ENCODE data around the gene VAV2. TPM values are rescaled to one million over a fixed set of nuclear protein-coding genes. Genes with fewer than 3 reads are reported as not detected.

Gene VAV2
- total RNA-seq, 4 donors from 2014 or later, result 15.0 to 25.7 (median 20.5) TPM

GRCh38 chr9:133730994-133731715 is 261.0 kb downstream of the VAV2 start:
- Histone ChIP-seq H3K4me1 (no peaks in the 10 kb centered on the region), H3K27me3 (no peaks in the 10 kb centered on the region), H3K36me3 (no peaks in the 10 kb centered on the region), H3K9me3 (no peaks in the 10 kb centered on the region), H3K4me3 (replicated peaks in 1 of 3) (no peak overlapping the region), H3K27ac (no peak overlapping the region)
- DNase-seq, result no peak
- intact Hi-C loops (cut with DNase I), result no loop called here
- 90 to 93% methylated on average over 27 of the region's 27 CpGs for WGBS, 2 donors
- TF ChIP-seq, protein P1, sequence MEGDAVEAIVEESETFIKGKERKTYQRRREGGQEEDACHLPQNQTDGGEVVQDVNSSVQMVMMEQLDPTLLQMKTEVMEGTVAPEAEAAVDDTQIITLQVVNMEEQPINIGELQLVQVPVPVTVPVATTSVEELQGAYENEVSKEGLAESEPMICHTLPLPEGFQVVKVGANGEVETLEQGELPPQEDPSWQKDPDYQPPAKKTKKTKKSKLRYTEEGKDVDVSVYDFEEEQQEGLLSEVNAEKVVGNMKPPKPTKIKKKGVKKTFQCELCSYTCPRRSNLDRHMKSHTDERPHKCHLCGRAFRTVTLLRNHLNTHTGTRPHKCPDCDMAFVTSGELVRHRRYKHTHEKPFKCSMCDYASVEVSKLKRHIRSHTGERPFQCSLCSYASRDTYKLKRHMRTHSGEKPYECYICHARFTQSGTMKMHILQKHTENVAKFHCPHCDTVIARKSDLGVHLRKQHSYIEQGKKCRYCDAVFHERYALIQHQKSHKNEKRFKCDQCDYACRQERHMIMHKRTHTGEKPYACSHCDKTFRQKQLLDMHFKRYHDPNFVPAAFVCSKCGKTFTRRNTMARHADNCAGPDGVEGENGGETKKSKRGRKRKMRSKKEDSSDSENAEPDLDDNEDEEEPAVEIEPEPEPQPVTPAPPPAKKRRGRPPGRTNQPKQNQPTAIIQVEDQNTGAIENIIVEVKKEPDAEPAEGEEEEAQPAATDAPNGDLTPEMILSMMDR (IDR thresholded peaks at IDR 0.05), result no peak
- TF ChIP-seq POLR2A (IDR thresholded peaks at IDR 0.05), result no peak

- Histone ChIP-seq H3K27ac (no peak overlapping the region), H3K9me3 (no peaks in the 10 kb centered on the region), H3K36me3 (no peaks in the 10 kb centered on the region), H3K4me3 (replicated peaks in 1 of 3) (no peak overlapping the region), H3K27me3 (no peaks in the 10 kb centered on the region), H3K4me1 (no peaks in the 10 kb centered on the region)
- no peak for DNase-seq
- WGBS, 2 donors, result 82 to 89% methylated on average over 9 to 16 of the region's 19 CpGs
- TF ChIP-seq POLR2A (IDR thresholded peaks at IDR 0.05), result no peak
- TF ChIP-seq, protein P1 (IDR thresholded peaks at IDR 0.05), result no peak
- intact Hi-C loops (cut with DNase I), result loop anchor here (10.0 kb wide), 1 partner anchor 145 kb away; no protein-coding TSS in a partner anchor
Observed at GRCh38 chr9:133729617-133730281, 262.4 kb downstream of the VAV2 start.

GRCh38 chr9:133728856-133729616 is 263.1 kb downstream of the VAV2 start:
- DNase-seq, result no peak

GRCh38 chr9:133727876-133728441 is 264.2 kb downstream of the VAV2 start:
- H3K9me3 ChIP-seq, result no peaks in the 10 kb centered on the region
- intact Hi-C loops (cut with DNase I), result loop anchor here (10.0 kb wide), 1 partner anchor 143 kb away; no protein-coding TSS in a partner anchor
- DNase-seq, result no peak

More at GRCh38 chr9:133728856-133729616, 263.1 kb downstream of the VAV2 start:
- Histone ChIP-seq H3K9me3 (no peaks in the 10 kb centered on the region), H3K4me1 (no peaks in the 10 kb centered on the region), H3K36me3 (no peaks in the 10 kb centered on the region), H3K4me3 (replicated peaks in 1 of 3) (no peak overlapping the region), H3K27ac (no peak overlapping the region), H3K27me3 (no peaks in the 10 kb centered on the region)
- 80 to 82% methylated on average over 9 to 10 of the region's 10 CpGs for WGBS, 2 donors
- TF ChIP-seq POLR2A (IDR thresholded peaks at IDR 0.05), result no peak
- TF ChIP-seq, protein P1 (IDR thresholded peaks at IDR 0.05), result no peak
- intact Hi-C loops (cut with DNase I), result loop anchor here (10.0 kb wide), 1 partner anchor 144 kb away; no protein-coding TSS in a partner anchor

More at GRCh38 chr9:133727876-133728441, 264.2 kb downstream of the VAV2 start:
- Histone ChIP-seq H3K36me3 (no peaks in the 10 kb centered on the region), H3K27me3 (no peaks in the 10 kb centered on the region), H3K4me3 (replicated peaks in 1 of 3) (no peak overlapping the region), H3K4me1 (no peaks in the 10 kb centered on the region), H3K27ac (no peak overlapping the region)
- 85 to 97% methylated on average over 4 to 6 of the region's 18 CpGs for WGBS, 2 donors
- TF ChIP-seq, protein P1 (IDR thresholded peaks at IDR 0.05), result no peak
- TF ChIP-seq POLR2A (IDR thresholded peaks at IDR 0.05), result no peak
